Neural progenitor cell (in vitro differentiated cells): ENCODE results near the gene CPN1. TPM values are rescaled to one million over a fixed set of nuclear protein-coding genes. Genes with fewer than 3 reads are reported as not detected.

Experiments
- DNase-seq: peaks from one replicate; pipeline ENCODE4 v3.0.0-alpha.2; 2016; ENCODE audit warnings: low spot score
- H2AFZ ChIP-seq: fragments of 200-600 bp; sonication (generic); replicated peaks from 2 replicates; pipeline ENCODE4 v1.6.1; 2016; ENCODE audit warnings: antibody characterized with exemption
- H3F3A ChIP-seq: fragments of 200-600 bp; sonication (generic); 2 replicates; pipeline ENCODE4 v1.6.1; 2016; ENCODE audit warnings: antibody characterized with exemption, low read depth
- H3K27ac ChIP-seq: fragments of 200-600 bp; sonication (generic); 2 replicates; pipeline ENCODE4 v1.5.1; 2016; ENCODE audit warnings: mild to moderate bottlenecking
- H3K27me3 ChIP-seq: fragments of 200-600 bp; sonication (generic); 2 replicates; pipeline ENCODE4 v1.6.1; 2016; ENCODE audit warnings: mild to moderate bottlenecking, moderate library complexity
- H3K36me3 ChIP-seq: fragments of 200-600 bp; sonication (generic); 2 replicates; pipeline ENCODE4 v1.5.1; 2016
- H3K4me1 ChIP-seq: fragments of 200-600 bp; sonication (generic); 2 replicates; pipeline ENCODE4 v1.6.1; 2016; ENCODE audit warnings: mixed run types
- H3K4me2 ChIP-seq: fragments of 200-600 bp; sonication (generic); 2 replicates; pipeline ENCODE4 v1.6.1; 2016
- H3K4me3 ChIP-seq: fragments of 200-600 bp; sonication (generic); 2 replicates; pipeline ENCODE4 v1.5.1; 2016
- H3K79me2 ChIP-seq: fragments of 200-600 bp; sonication (generic); 2 replicates; pipeline ENCODE4 v1.6.1; 2016; ENCODE audit warnings: low read depth
- H3K9ac ChIP-seq: fragments of 200-600 bp; sonication (generic); 2 replicates; pipeline ENCODE4 v1.6.1; 2016
- H3K9me3 ChIP-seq: fragments of 200-600 bp; sonication (generic); 2 replicates; pipeline ENCODE4 v1.5.1; 2016; ENCODE audit warnings: low read depth
- H4K20me1 ChIP-seq: fragments of 200-600 bp; sonication (generic); 2 replicates; pipeline ENCODE4 v1.6.1; 2016; ENCODE audit warnings: low read depth
- H3K27ac Mint-ChIP-seq: 3 replicates; pipeline ENCODE4 v1.8.0; 2021; ENCODE audit warnings: mixed read lengths
- H3K27me3 Mint-ChIP-seq: 2 replicates; pipeline ENCODE4 v1.8.0; 2022; ENCODE audit warnings: low read depth, mild to moderate bottlenecking, inconsistent platforms, moderate library complexity, mixed read lengths; ENCODE audit not compliant: insufficient read depth
- H3K36me3 Mint-ChIP-seq: 3 replicates; pipeline ENCODE4 v1.8.0; 2021; ENCODE audit warnings: mixed read lengths
- H3K4me1 Mint-ChIP-seq: 3 replicates; pipeline ENCODE4 v1.8.0; 2021; ENCODE audit warnings: mixed read lengths
- H3K4me3 Mint-ChIP-seq: 3 replicates; pipeline ENCODE4 v1.8.0; 2021; ENCODE audit warnings: mild to moderate bottlenecking, moderate library complexity, mixed read lengths
- H3K9me3 Mint-ChIP-seq: 3 replicates; pipeline ENCODE4 v1.8.0; 2020; ENCODE audit warnings: mixed read lengths
- EZH2 ChIP-seq: fragments of 200-600 bp; sonication (generic); IDR thresholded peaks from 2 replicates; pipeline ENCODE4 v1.6.1; 2017; ENCODE audit warnings: antibody characterized with exemption, mild to moderate bottlenecking, moderate library complexity
- EZH2phosphoT487 ChIP-seq: fragments of 200-600 bp; sonication (generic); IDR thresholded peaks from 2 replicates; pipeline ENCODE4 v1.6.1; 2017; ENCODE audit warnings: antibody characterized with exemption
- total RNA-seq: library from RNA; depleted of rRNA; stranded (reverse); fragments of >200 nt; gene quantifications from 2 replicates; pipeline ENCODE4 v1.2.3, GENCODE V29; 2015; ENCODE audit warnings: low replicate concordance
- TF ChIP-seq, protein P1 (sequence below): fragments of 200-600 bp; sonication (generic); IDR thresholded peaks from 2 replicates; pipeline ENCODE4 v1.5.1; 2017; ENCODE audit warnings: antibody characterized with exemption, mild to moderate bottlenecking

The CPN1 gene
- total RNA-seq, 1 donor from 2014 or later = not detected

DNA sequence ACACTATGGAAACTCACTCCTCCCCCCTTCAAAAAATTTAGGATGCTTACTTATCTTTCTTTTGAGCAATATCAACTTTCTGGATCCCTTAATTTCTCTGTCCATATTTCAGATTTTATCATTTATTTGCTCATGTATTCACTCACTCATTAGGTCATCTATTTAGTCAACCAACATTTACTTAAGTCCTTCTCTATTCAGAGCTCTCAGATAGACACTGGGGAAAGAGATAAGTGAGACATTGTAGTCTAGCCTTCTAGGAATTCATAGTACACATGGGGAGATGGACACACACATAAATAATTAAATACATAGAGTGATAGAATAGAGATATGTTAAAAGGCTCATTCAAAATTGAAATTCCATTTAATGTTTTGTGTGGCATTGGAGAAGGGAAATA, 9.2 kb downstream of the CPN1 start:
- peaks cover 3% of the 10 kb centered on the region for H3K4me1 ChIP-seq
- no peak for DNase-seq
- no peaks in the 10 kb centered on the region for H3F3A ChIP-seq
- H3K4me3 ChIP-seq = no peak overlapping the region
- Mint-ChIP-seq H3K27ac (no peak overlapping the region), H3K4me1 (no peaks in the 10 kb centered on the region), H3K4me3 (no peak overlapping the region), H3K9me3 (no peaks in the 10 kb centered on the region), H3K36me3 (no peaks in the 10 kb centered on the region), H3K27me3 (peaks cover 6% of the 10 kb centered on the region)
- H2AFZ ChIP-seq = no peak overlapping the region
- H4K20me1 ChIP-seq = no peaks in the 10 kb centered on the region
- no peak overlapping the region for H3K9ac ChIP-seq
- H3K9me3 ChIP-seq = no peaks in the 10 kb centered on the region
- H3K27ac ChIP-seq = no peak overlapping the region
- H3K27me3 ChIP-seq = no peaks in the 10 kb centered on the region
- no peak overlapping the region for H3K4me2 ChIP-seq
- no peaks in the 10 kb centered on the region for H3K36me3 ChIP-seq
- H3K79me2 ChIP-seq = no peaks in the 10 kb centered on the region
- TF ChIP-seq EZH2phosphoT487 (no peak), EZH2 (no peak)
- TF ChIP-seq, protein P1, sequence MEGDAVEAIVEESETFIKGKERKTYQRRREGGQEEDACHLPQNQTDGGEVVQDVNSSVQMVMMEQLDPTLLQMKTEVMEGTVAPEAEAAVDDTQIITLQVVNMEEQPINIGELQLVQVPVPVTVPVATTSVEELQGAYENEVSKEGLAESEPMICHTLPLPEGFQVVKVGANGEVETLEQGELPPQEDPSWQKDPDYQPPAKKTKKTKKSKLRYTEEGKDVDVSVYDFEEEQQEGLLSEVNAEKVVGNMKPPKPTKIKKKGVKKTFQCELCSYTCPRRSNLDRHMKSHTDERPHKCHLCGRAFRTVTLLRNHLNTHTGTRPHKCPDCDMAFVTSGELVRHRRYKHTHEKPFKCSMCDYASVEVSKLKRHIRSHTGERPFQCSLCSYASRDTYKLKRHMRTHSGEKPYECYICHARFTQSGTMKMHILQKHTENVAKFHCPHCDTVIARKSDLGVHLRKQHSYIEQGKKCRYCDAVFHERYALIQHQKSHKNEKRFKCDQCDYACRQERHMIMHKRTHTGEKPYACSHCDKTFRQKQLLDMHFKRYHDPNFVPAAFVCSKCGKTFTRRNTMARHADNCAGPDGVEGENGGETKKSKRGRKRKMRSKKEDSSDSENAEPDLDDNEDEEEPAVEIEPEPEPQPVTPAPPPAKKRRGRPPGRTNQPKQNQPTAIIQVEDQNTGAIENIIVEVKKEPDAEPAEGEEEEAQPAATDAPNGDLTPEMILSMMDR = no peak

DNA sequence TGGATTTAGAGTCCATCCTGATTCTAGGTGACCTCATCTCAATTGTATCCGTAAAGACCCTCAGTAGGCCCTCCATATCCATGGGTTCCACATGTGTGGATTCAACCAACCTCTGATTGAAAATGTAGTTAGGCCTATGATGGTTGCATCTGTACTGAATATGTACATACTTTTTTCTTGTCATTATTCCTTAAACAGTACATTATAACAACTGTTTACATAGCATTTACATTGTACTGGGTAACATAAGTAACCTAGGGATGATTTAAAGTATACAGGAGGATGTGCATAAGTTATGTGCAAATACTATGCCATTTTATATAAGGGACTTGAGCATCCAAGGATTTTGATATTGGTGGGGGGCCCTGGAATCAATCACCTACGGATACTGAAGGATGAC, 10.1 kb downstream of the CPN1 start:
- Histone ChIP-seq H3K4me2 (no peak overlapping the region), H4K20me1 (no peaks in the 10 kb centered on the region), H3K4me3 (no peak overlapping the region), H3K9ac (no peak overlapping the region), H3K4me1 (peaks cover under 1% of the 10 kb centered on the region), H3K27me3 (no peaks in the 10 kb centered on the region), H3K27ac (no peak overlapping the region), H2AFZ (no peak overlapping the region), H3K9me3 (no peaks in the 10 kb centered on the region), H3K36me3 (no peaks in the 10 kb centered on the region), H3K79me2 (no peaks in the 10 kb centered on the region), H3F3A (no peaks in the 10 kb centered on the region)
- Mint-ChIP-seq H3K36me3 (no peaks in the 10 kb centered on the region), H3K27ac (no peak overlapping the region), H3K27me3 (peaks cover 6% of the 10 kb centered on the region), H3K9me3 (no peaks in the 10 kb centered on the region), H3K4me1 (no peaks in the 10 kb centered on the region), H3K4me3 (no peak overlapping the region)
- TF ChIP-seq EZH2 (no peak), EZH2phosphoT487 (no peak)
- TF ChIP-seq, protein P1 = no peak
- DNase-seq = no peak

DNA sequence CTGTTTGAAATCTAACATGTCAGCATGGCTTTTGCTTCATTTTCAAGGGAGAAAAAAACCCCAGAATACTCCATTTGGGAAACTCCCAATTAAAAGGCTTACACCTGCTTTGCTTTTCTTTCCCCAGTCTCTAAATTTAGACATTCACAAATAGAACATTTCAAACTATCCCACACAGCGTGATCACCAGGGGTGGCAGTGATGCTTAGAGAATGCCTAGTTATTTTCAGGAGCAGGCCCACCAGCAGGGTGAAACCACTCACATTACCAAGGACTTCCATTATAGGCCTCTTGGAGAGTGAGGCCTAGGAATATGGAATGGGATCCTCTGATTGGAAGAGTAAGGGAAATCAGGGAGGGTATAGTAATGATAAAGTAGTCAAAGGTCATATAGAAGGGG, 14.2 kb downstream of the CPN1 start:
- no peaks in the 10 kb centered on the region for H3K27me3 ChIP-seq
- no peaks in the 10 kb centered on the region for H3K79me2 ChIP-seq
- TF ChIP-seq EZH2 (no peak), EZH2phosphoT487 (no peak)
- TF ChIP-seq, protein P1 = no peak
- Mint-ChIP-seq H3K36me3 (no peaks in the 10 kb centered on the region), H3K9me3 (no peaks in the 10 kb centered on the region), H3K27ac (no peak overlapping the region), H3K4me1 (no peaks in the 10 kb centered on the region), H3K27me3 (peaks cover 6% of the 10 kb centered on the region), H3K4me3 (no peak overlapping the region)
- H3K9me3 ChIP-seq = no peaks in the 10 kb centered on the region
- no peaks in the 10 kb centered on the region for H3K36me3 ChIP-seq
- H3K27ac ChIP-seq = no peak overlapping the region
- no peaks in the 10 kb centered on the region for H4K20me1 ChIP-seq
- DNase-seq = no peak
- H3F3A ChIP-seq = no peaks in the 10 kb centered on the region
- no peak overlapping the region for H3K4me3 ChIP-seq
- no peak overlapping the region for H3K9ac ChIP-seq
- no peak overlapping the region for H2AFZ ChIP-seq
- no peak overlapping the region for H3K4me2 ChIP-seq
- no peaks in the 10 kb centered on the region for H3K4me1 ChIP-seq
